Stimulated activated CD4-positive, alpha-beta T cell treated with anti-CD3 and anti-CD28 coated beads, Interleukin-15, amount 100 ng/mL, for 48 hours (primary cell): ENCODE results near the gene SLC9A9.
"Not testable (repeated sequence)": the region's sequence is repeated elsewhere in the genome, so short reads cannot be mapped to it uniquely, and the experiment has no call there.

Source experiments
- DNase-seq, 2 donors: peaks; one replicate each; pipeline ENCODE4 v3.0.0-alpha.2; 2020; ENCODE audit warnings: low read depth in 2 of 2

Gene SLC9A9

GRCh38 chr3:143562789-143563188 lies 285.5 kb downstream of the SLC9A9 start:
- DNase-seq = no peak

- no peak for DNase-seq
Observed at GRCh38 chr3:143559296-143559695, 289.0 kb downstream of the SLC9A9 start.

GRCh38 chr3:143552851-143553250 lies 295.4 kb downstream of the SLC9A9 start:
- DNase-seq = no peak

- DNase-seq = no peak
Observed at GRCh38 chr3:143551761-143552160, 296.5 kb downstream of the SLC9A9 start.

- DNase-seq = no peak
Observed at GRCh38 chr3:143548861-143549497, 299.3 kb downstream of the SLC9A9 start.

- DNase-seq = no peak
Observed at GRCh38 chr3:143548393-143548792, 299.9 kb downstream of the SLC9A9 start.

- DNase-seq = no peak
Observed at GRCh38 chr3:143538577-143538981, 309.7 kb downstream of the SLC9A9 start.

- no peak for DNase-seq
Observed at GRCh38 chr3:143538061-143538460, 310.2 kb downstream of the SLC9A9 start.

DNA sequence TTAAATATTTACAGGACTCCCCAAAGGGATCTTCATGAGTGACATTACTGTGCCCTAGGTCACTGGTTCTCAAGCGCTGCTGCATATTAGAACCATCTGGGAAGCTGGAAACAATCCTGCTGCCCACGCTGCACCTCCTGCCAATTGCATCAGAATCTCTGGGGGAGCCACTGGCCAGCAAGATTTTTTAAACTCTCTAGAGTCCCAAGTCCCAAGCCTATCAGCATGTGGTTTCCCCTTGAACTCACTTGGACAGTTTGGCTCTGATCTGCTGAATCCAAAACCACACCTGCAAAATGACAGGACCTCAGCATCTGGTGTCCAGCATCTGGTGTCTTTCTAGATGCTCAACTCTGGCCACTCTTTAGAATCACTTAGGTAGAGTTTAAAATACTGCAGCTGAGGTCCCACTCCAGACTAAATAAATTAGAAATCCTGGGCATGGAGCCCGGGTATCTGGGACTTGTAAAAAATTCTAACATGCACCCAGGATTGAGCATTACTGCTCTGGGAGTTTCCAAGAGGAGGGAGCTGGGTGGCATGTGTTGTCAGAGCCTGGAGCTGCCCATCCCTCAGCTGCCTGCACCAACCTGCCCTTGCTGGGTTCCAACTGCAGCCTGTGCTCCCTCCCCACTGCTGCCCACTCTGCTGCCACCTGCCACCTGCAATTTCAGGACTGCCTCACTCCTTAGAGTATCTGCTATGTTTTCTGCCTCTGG lies 311.3 kb downstream of the SLC9A9 start:
- no peak for DNase-seq

- no peak for DNase-seq
Observed at GRCh38 chr3:143535994-143536784, 312.1 kb downstream of the SLC9A9 start.

DNA sequence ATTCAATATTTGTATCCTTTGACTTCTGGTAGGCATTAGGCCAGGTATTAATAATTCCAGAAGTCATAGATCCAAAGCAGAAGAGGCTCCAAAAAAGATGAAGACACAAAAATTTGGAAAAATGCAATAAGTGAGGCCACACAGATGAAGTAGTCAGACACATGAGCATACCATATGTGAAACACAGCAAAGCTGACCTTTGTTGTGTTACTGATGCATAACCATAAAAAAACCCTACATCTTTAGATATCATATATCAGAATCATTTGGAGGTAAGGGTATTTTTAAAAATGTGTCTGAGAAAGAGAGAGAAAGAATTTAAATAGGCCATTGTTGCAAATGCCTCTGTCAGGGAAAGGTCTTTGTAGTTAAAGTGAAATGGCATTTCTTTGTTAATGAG lies 314.9 kb downstream of the SLC9A9 start:
- DNase-seq = no peak

DNA sequence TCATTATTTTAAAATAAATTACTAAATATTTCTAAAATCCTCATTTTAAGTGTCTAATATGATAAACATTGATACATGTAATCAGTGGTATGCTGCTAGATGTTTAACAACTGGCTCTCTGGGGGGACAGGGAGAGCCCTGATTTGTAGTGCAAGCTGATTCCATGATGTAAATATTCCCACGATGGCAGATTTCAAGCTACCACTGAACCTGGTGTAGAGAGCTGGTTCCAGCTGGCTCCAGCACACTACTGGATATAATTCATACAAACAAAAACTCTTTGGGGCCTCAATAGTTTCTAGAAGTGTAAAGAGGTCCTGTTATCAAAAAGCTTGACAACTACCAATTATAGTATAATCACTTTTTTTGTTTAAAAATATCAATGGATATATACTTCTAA lies 316.2 kb downstream of the SLC9A9 start:
- no peak for DNase-seq

GRCh38 chr3:143531101-143531500 lies 317.2 kb downstream of the SLC9A9 start:
- no peak for DNase-seq

DNA sequence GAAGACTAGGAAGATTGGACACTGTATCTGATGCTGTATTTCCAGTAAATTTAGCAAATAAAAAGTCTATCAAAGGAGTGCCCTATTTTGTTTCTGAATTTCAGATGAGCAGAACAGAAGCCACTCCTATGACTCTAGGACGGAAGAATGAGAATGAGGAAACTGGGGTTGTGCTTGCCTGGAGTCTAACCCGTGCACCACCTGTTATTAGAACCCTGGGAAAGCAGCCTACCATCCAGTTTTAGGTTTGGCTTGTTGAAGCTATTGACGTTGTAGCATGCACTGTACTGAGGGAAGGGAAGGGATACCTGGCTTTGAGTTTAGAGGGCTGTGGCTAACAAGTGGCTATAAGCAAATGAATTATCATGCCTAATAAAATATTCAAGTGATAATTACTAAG lies 318.5 kb downstream of the SLC9A9 start:
- DNase-seq = no peak

GRCh38 chr3:143529018-143529478 lies 319.2 kb downstream of the SLC9A9 start:
- DNase-seq = no peak

- DNase-seq = no peak
Observed at GRCh38 chr3:143526011-143526545, 322.2 kb downstream of the SLC9A9 start.

DNA sequence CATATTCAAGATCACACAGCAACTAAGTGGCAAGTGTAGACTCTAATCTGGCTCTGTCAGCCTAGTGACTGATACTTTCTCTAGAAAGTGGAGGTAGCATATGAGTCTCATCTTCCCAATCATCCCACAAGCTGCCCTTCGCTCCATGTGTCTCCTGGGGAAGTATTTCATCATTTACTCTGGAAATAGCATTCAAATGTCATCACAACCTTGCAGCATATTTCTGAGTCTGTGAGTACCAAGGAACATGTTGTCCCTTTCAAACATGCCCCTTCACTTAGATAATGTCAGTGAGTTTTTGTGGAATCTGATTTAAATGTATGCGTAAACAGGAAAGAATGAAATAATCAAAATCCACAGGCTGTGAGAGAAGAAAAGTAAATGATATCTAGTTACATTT lies 322.9 kb downstream of the SLC9A9 start:
- no peak for DNase-seq

DNA sequence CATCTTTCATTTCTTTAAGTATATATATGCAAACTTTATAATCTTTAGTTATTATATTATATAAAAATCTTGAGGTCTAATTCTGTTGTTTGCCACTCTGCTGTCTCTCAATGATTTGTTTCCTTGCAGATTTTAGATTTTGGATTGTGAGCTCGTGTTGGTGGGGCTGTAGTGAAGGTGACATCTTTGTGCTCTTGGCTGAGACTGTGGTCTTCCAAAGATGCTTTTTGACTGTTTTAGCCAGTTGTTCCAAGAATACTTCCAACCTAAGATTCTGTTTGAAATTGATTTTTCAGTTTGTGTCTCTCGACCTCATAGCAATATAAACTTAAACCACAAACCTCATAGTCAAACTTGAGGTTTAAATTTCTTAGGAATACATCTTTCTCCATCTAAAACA lies 326.5 kb downstream of the SLC9A9 start:
- DNase-seq = no peak

DNA sequence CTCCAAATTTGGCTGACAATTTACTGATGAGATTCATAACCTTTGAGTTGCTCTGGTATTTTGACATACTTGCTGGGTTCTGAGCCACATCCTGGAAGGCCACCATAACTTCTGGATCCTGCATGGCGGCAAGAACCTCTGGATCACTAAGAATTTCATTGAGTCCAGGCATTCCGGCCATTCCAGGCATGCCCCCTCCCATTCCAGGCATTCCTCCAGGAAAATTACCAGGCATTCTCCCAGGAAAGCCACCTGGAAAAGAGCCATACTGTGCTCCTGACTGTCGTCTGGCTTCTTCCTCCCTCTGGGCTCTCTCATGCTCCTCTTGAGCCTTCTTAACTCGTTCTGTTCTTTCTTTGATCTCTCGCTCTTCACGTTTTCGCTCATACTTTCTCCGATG lies 331.1 kb downstream of the SLC9A9 start:
- DNase-seq = not testable (repeated sequence)

DNA sequence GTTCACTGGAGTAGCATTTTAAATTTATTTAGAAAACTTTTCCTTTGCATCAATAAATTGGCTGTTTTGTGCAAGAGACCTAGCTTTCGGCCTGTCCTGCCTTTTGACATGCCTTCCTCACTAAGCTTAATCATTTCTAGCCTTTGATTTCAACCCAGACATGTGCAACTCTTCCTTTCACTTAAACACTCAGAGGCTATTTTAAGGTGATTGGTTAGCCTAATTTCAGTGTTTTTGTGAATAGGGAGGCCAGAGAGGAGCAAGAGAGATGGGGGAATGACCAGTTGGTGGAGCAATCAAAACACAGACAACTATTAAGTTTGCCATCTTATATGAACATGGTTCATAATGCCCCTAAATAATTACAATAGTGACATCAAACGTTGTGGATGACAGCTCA lies 333.4 kb downstream of the SLC9A9 start:
- no peak for DNase-seq

GRCh38 chr3:143514109-143514508 lies 334.2 kb downstream of the SLC9A9 start:
- no peak for DNase-seq

- DNase-seq = no peak
Observed at GRCh38 chr3:143511174-143511879, 336.9 kb downstream of the SLC9A9 start.
